Urinary bladder (tissue), 4 donors: ENCODE data around the gene ARRDC4. TPM values are rescaled to one million over a fixed set of nuclear protein-coding genes. Genes with fewer than 3 reads are reported as not detected.

Experiments used
- DNase-seq: peaks from one replicate; pipeline ENCODE4 v3.0.0-alpha.2; 2015; ENCODE audit errors: extremely low spot score
- H3K27ac ChIP-seq: one replicate; pipeline ENCODE4 v1.5.1; 2013; ENCODE audit warnings: low read depth, mild to moderate bottlenecking, moderate library complexity
- H3K36me3 ChIP-seq: one replicate; pipeline ENCODE4 v1.6.1; 2013; ENCODE audit warnings: mild to moderate bottlenecking, moderate library complexity; ENCODE audit not compliant: insufficient read depth
- H3K4me1 ChIP-seq: one replicate; pipeline ENCODE4 v1.6.1; 2013; ENCODE audit warnings: mild to moderate bottlenecking, moderate library complexity; ENCODE audit not compliant: insufficient read depth
- H3K4me3 ChIP-seq: one replicate; pipeline ENCODE4 v1.5.1; 2013; ENCODE audit warnings: low read depth, low read length
- WGBS: extraction: QIAGEN DNeasy Blood & Tissue Kit; methylation state at CpG from one replicate; pipeline ENCODE4 v1.1.7; 2013; 5-methylcytosine and 5-hydroxymethylcytosine counted together
- polyA plus RNA-seq: library from polyadenylated mRNA; stranded (reverse); fragments of 200-250 nt; gene quantifications from one replicate; pipeline ENCODE4 v1.2.3, GENCODE V29; 2013
- total RNA-seq: library from RNA; depleted of rRNA; stranded (reverse); fragments of >200 nt; gene quantifications from one replicate; pipeline ENCODE4 v1.2.3, GENCODE V29; 2014
- donor health status: healthy with polysubstance abuse.
- donor health status: healthy.

The ARRDC4 gene
- total and polyA plus RNA-seq, 2 donors: 30.5 to 36.7 TPM

DNA sequence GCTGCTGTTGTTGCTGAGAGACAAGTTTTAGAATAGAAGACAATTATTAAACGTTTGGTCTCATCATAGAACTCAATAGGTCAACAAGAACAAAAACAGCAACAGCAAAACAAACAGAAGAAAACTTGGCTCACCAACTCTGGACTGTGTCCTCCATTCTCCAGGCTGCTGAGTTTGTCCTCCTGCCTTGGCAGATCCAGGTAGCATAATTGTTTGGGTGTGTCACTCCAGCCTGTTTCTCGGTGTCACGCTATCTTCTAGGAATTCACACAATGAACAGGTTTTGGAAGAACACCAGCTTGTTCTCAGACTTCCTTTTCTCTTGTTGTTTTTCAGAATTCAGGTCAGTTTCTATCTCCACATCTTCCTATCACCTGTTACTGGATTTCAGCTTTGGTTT, 34.7 kb downstream of the ARRDC4 start:
- no peaks in the 10 kb centered on the region for H3K36me3 ChIP-seq
- H3K27ac ChIP-seq: no peak overlapping the region
- H3K4me1 ChIP-seq: no peaks in the 10 kb centered on the region
- WGBS: 72% methylated on average over 3 of the region's 3 CpGs
- H3K4me3 ChIP-seq: no peak overlapping the region
- DNase-seq: no peak

DNA sequence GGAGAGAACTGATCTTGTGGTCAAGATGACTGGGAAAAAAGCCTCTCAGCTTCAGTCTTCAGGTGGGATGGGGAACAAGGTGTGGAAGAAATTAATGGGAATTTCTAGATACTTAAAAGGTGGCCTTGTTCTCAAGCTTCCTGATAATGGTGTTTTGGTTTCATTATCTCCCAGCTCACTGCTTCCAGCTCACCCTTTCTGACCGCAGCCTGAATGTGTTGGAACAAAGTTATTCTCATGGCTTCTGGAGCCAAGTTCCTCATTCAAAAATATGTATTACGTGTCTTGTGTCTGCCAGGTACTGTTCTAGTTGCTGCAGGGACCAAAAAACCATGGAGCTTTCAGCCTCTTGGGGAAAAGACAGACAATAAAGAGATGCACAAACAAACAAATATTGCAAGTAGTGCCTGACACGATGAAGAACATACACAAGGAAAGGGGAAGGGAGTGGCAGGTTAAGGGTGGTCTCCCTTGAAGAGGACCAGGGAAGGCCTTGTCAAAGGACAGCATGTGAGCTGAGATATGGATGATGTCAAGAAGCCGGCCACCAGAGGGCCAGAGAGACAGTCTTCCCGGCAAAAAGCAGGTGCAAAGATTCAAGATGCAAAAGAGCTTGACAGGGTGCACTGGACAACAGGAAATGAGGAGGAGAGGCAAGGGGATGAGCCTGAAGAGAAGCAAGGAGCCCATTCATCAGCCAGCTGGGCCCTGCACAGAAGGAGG, 35.5 kb downstream of the ARRDC4 start:
- no peaks in the 10 kb centered on the region for H3K4me1 ChIP-seq
- no peak for DNase-seq
- H3K4me3 ChIP-seq: no peak overlapping the region

DNA sequence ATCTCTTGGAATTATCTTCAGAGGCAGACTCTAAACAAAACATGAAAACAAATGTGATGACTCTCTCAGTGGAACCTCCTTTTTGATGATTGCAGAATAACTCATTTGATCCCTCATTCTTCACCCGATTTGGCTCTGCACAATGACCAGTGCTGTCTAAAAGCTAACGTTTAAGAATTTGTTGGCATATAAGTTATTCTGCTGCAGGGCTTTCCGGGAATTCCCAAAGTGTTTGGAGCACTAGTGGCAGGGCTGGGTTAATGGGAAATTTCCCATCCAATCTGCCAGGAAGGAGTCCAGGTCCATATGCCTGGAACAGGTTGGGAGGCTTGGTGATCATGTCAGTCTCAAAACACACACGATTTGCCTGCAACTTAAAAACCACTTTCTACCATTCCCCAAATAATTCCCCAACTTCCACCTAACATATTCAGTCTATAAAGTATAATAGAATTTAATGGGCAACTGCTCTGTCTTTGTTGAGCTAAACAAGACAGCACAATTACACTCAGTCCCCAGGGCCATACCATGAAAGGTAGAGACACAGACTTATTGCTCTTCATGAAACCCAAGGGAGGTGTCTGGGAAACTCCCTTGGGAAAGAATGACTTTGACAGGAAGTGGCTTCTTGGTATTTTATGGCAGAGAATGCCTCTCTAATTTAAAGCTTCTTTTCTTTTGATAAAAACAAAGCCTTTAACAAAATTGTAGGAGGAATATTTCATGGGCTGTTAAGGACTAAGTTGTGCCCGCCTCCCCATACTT, 38.0 kb downstream of the ARRDC4 start:
- WGBS: 72% methylated on average over 5 of the region's 5 CpGs
- Histone ChIP-seq H3K4me1 (no peaks in the 10 kb centered on the region), H3K36me3 (no peaks in the 10 kb centered on the region), H3K4me3 (no peak overlapping the region), H3K27ac (no peak overlapping the region)
- DNase-seq: no peak

More for the DNA sequence above, 35.5 kb downstream of the ARRDC4 start:
- Histone ChIP-seq H3K36me3 (no peaks in the 10 kb centered on the region), H3K27ac (no peak overlapping the region)
- WGBS: 36% methylated on average over 5 of the region's 5 CpGs

DNA sequence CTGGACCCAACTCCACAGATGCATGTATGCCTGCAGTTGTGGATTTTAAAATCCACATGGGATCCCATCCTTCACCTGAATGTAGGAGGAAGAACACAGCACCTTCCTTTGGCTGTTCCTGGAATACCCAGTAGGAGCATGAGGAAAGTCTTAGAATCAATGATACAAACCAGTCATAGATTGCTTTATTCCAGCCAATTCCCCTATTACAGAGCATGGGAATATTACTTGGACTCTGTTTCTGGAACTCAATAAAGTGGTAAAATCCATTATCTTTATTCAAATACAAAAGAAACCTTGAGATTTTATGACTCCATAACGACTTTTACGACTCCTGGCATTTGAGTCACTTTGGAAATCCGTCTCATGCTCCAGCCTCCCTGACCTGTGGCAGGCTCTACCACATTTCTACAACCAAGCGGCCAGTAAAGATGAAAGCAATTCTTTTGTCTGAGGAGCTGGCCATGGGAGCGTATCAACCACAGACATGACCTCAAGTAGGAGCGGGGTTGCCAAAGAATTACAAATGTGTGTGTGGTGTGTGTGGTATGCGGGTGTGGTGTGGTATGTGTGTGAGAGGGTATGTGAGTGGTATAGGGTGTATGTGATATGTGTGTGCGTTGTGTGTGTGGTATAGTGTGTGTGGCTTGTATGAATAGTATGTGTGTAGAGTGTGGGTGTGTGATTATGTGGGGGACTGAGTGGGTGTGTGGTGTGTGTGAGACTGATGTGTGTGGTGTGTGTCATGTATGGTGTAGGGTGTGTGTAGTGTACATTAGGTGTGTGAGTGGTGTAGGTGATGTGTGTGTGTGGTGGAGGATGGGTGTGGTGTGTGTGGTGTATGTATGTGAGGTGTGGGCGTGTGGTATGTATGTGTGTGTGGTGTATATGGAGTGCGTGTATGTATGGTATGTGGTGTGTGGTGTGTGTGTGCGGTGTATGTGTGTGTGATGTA, 40.0 kb downstream of the ARRDC4 start:
- no peak overlapping the region for H3K27ac ChIP-seq
- H3K4me3 ChIP-seq: no peak overlapping the region
- no peaks in the 10 kb centered on the region for H3K4me1 ChIP-seq
- WGBS: 70% methylated on average over 11 of the region's 11 CpGs
- DNase-seq: no peak
- H3K36me3 ChIP-seq: no peaks in the 10 kb centered on the region

DNA sequence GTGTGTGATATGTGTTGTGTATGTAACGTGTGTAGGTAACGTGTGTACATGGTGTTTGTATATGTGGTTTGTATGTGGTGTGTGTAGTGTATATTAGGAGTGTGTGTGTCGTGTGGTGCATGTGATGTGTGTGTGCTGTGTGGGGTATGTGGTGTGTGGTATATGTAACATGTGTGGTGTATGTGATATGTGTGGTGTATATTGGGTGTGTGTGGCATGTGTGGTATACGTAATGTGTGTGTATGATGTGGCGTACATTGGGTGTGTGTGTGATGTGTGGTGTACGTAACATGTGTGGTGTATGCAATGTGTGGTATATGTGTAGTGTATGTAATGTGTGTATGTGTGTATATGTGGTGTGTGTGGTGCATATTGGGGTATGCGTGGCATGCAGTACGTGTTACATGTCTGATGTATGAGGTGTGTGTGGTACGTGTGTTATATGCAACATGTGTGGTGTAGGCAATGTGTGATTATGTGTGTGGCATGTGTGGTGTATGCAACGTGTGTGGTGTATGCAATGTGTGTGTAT, 41.2 kb downstream of the ARRDC4 start:
- Histone ChIP-seq H3K4me3 (no peak overlapping the region), H3K27ac (no peak overlapping the region), H3K4me1 (no peaks in the 10 kb centered on the region), H3K36me3 (no peaks in the 10 kb centered on the region)
- WGBS: 97% methylated on average over 10 of the region's 10 CpGs
- DNase-seq: no peak

DNA sequence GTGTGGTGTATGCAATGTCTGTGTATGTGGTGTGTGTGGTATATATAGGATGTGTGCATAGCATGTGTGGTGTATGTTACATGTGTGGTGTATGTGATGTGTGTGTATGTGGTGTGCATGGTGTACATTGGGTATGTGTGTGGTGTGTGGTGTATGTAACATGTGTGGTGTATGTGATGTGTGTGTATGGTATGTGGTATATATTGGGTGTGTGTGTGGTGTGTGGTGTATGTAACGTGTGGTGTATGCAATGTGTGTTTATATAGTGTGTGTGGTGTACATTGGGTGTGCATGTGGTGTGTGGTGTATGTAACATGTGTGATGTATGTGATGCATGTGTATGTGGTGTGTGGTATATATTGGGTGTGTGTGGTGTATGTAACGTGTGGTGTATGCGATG, 41.9 kb downstream of the ARRDC4 start:
- H3K27ac ChIP-seq: no peak overlapping the region
- H3K4me3 ChIP-seq: no peak overlapping the region
- no peaks in the 10 kb centered on the region for H3K4me1 ChIP-seq
- 95% methylated on average over 3 of the region's 3 CpGs for WGBS
- DNase-seq: no peak
- no peaks in the 10 kb centered on the region for H3K36me3 ChIP-seq

DNA sequence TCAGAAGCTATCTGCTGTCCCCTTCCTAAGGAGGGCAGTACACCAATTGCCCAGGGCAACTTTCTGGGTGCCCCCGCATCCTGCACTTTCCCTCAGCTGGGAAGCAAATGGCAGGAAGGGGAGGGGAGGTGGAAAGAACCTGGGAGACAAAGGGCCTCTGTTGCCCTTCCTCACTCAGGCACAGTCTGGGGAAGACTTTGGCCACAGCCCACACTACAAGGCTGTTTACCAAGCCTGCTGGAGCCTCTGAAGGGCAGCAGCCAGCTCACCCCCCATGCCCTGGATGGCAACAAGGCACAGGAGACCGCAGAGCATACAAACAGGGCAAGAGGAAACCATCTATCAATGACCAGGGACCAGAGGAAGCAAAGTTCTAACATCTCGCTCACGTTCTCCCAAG, 42.4 kb downstream of the ARRDC4 start:
- no peaks in the 10 kb centered on the region for H3K4me1 ChIP-seq
- WGBS: 86% methylated on average over 4 of the region's 4 CpGs
- no peak for DNase-seq
- H3K36me3 ChIP-seq: no peaks in the 10 kb centered on the region
- H3K27ac ChIP-seq: no peak overlapping the region
- H3K4me3 ChIP-seq: no peak overlapping the region

DNA sequence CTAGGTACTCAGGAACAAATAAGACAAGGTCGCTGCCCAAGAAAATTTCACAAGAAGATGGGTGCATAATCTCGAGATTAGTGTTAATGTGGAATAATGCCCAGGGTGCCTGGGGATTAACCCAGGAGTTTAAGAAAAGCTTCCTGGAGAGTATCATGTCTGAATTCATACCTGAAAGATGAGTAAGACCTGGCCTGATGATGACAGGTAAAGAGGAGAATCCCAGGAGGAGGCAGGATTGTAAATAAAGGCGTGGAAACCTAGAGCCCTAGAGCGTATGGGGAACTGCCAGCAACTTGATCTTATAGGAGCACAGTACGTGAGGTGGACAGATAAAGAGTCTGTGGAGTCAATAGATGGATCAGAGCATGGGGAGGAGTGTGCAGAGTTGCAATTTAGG, 43.0 kb downstream of the ARRDC4 start:
- no peak overlapping the region for H3K4me3 ChIP-seq
- H3K27ac ChIP-seq: no peak overlapping the region
- no peak for DNase-seq
- H3K4me1 ChIP-seq: no peaks in the 10 kb centered on the region
- H3K36me3 ChIP-seq: no peaks in the 10 kb centered on the region
- WGBS: 75% methylated on average over 5 of the region's 5 CpGs

DNA sequence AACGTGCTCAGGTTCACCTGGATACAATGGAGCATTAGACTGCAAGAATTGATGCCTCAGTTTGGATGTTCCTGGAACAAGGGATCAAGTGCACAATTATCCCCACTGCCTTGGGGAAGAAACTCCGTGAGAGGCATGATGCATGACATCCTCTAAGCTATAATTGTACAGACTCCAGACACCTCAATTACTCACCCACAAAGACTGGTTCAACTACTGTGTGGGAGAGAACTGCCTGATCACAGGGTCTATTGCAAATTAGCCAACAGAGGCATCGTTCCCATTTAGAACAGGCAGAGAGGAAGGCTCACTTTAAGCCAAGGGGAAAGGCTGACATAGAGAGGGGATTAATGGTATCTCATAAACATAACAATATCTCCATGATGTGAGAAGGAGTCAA, 43.5 kb downstream of the ARRDC4 start:
- WGBS: 40% methylated on average over 3 of the region's 3 CpGs
- Histone ChIP-seq H3K27ac (no peak overlapping the region), H3K36me3 (no peaks in the 10 kb centered on the region), H3K4me3 (no peak overlapping the region), H3K4me1 (no peaks in the 10 kb centered on the region)
- no peak for DNase-seq

DNA sequence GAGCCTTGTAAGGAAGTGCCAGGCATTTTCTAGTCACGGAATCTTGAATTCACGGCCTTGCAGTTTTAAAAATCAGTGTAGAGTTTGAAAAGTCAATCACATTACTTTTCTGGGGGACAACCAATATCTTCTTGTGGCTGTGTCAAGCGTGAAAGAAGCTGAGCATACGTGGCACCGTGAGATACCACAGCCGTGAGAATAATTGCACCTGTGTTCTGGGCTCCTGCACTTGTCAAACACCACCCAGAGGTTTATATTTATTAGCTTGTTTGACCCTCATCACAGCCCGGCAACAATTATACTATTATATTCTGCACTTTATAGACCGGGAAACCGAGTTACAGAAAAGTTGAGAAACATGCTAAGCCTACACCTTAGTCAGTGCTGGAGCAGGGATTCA, 45.2 kb downstream of the ARRDC4 start:
- no peak overlapping the region for H3K27ac ChIP-seq

DNA sequence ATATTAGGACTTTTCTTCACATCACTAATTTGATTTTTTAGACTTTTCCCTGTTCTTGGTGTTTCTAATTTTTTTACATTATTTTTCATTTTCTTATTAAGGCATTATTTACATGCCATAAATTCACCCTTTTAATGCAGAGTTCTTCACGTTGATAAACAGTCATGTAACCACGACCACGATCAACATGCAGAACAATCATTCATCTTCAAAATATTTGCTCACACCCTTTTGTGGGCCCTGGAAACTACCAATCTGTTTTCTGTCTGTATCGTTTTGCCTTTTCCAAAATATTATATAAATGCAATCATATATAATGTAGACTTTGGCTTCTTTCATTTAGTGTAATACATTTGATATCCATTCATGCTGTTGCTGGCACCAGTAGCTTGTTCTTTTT, 48.7 kb downstream of the ARRDC4 start:
- no peaks in the 10 kb centered on the region for H3K36me3 ChIP-seq
- H3K4me1 ChIP-seq: no peaks in the 10 kb centered on the region
- H3K4me3 ChIP-seq: no peak overlapping the region
- H3K27ac ChIP-seq: no peak overlapping the region
- 82% methylated on average over 4 of the region's 4 CpGs for WGBS
- no peak for DNase-seq

More for the DNA sequence above, 45.2 kb downstream of the ARRDC4 start:
- Histone ChIP-seq H3K4me3 (no peak overlapping the region), H3K36me3 (no peaks in the 10 kb centered on the region), H3K4me1 (no peaks in the 10 kb centered on the region)
- 81% methylated on average over 9 of the region's 9 CpGs for WGBS
- DNase-seq: no peak

DNA sequence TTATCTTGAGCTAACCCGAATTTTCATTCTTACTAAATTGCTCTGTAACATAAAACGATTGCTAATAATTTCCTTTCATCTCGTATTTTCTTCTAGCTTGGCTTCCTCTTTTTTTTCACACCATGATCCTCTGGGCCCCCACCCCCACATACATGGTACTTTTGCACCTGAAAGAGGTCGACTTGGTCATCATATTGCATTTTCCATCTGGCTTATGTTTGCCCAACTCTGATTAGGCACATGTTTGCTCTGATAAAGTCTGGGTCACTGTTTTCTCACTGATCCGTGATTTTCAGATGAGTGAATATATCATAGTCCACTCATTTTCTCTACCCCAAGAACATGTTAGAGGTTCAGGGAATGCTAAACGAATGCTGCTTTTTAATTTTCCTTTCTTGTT, 49.5 kb downstream of the ARRDC4 start:
- H3K4me1 ChIP-seq: no peaks in the 10 kb centered on the region
- H3K36me3 ChIP-seq: no peaks in the 10 kb centered on the region
- H3K4me3 ChIP-seq: no peak overlapping the region
- no peak overlapping the region for H3K27ac ChIP-seq
- no peak for DNase-seq
- 78% methylated on average over 6 of the region's 6 CpGs for WGBS

DNA sequence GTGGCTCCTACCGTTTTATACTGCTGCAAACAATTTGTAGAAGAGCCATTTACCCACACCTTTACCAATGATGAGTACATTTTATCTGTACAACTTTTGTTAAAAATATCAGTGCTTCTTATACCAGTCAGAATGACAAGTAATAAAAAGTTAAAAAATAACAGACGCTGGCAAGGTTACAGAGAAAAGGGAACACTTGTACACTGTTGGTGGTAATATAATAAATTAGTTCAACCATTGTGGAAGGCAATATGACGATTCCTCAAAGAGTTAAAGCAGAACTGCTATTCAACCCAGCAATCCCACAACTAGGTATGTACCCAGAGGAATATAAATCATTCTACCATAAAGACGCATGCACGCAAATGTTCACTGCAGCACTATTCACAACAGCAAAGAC, 51.9 kb downstream of the ARRDC4 start:
- no peak for DNase-seq
- H3K4me1 ChIP-seq: no peaks in the 10 kb centered on the region
- no peaks in the 10 kb centered on the region for H3K36me3 ChIP-seq
- H3K27ac ChIP-seq: no peak overlapping the region
- H3K4me3 ChIP-seq: no peak overlapping the region
- WGBS: 53% methylated on average over 5 of the region's 5 CpGs
